ENCODE data around the gene SREBF2.

Gene SREBF2

DNA sequence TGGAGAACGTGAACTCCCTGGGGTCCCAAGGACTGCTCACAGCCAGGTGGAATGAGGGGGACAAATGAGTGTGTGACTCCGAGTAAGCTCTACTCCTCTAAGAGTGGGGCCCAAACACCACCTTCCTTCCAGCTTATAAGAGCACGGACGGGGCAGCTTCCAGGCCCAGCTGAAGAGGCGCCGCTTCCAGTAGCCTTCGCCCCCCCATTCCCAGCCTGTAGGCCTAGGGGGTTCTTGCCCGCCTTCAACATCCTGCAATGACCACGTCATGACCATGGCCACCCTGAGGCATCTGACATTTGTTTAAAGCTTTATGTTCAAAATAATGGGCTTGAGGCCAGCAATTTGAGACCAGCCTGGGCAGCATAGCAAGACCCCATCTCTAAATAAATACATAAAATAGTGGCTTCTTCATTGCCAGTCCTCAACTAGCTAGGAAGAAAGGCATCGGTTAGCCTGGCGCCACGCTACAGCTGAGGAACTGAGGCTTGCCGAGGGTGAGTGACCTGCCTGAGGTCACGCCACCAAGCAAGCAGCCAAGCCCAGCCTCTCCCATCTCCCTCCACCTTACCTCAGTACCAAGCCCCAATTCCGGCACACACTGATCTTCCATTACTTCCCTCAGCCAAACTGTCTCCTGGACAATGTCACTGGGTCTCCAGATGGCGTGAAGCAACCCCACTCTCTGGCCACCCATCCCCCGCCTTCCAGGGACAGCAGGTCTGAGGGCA is 101.5 kb downstream of the SREBF2 start:
- Histone ChIP-seq H3K27me3 (ENCODE audit: control insufficient read depth, insufficient read depth, low read length) (no peaks in the 10 kb centered on the region), H3K79me2 (no peaks in the 10 kb centered on the region), H3K4me3 (ENCODE audit: low read depth, low read length) (no peak overlapping the region), H3K9ac (no peak overlapping the region), H3K9me3 (ENCODE audit: control insufficient read depth, low read length) (no peaks in the 10 kb centered on the region), H3K4me1 (no peaks in the 10 kb centered on the region), H3K36me3 (ENCODE audit: control insufficient read depth, insufficient read depth, low read length) (no peaks in the 10 kb centered on the region), H2AFZ (no peak overlapping the region), H3K27ac (no peak overlapping the region), H3K4me2 (ENCODE audit: low read length) (no peak overlapping the region)
- no peak for TF ChIP-seq CTCF (IDR thresholded peaks at IDR 0.05)

DNA sequence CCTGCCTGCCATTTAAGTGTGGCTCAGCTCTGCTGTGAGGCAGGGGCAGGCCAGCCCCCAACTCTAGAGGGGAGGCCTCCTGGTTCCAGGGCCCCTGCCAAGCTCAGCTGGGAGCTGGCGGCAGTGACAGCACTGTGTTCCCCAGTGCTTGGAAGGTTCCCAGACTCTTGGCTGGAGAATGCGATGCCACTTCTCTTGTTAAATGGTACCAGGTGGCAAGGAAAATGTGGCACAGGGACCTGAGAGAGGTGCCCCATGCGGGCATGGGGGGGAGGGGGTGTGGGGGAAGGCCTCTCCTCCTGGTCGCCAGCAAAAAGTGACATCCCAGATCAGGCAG is 102.1 kb downstream of the SREBF2 start:
- H3K27ac ChIP-seq, result no peak overlapping the region
- H3K4me3 ChIP-seq (ENCODE audit: low read depth, low read length), result no peak overlapping the region
- no peak overlapping the region for H3K9ac ChIP-seq
- no peak for TF ChIP-seq CTCF (IDR thresholded peaks at IDR 0.05)
- H2AFZ ChIP-seq, result no peak overlapping the region
- no peak overlapping the region for H3K4me2 ChIP-seq (ENCODE audit: low read length)
- H3K4me1 ChIP-seq, result no peaks in the 10 kb centered on the region
- no peaks in the 10 kb centered on the region for H3K79me2 ChIP-seq
- no peaks in the 10 kb centered on the region for H3K27me3 ChIP-seq (ENCODE audit: control insufficient read depth, insufficient read depth, low read length)
- no peaks in the 10 kb centered on the region for H3K36me3 ChIP-seq (ENCODE audit: control insufficient read depth, insufficient read depth, low read length)
- H3K9me3 ChIP-seq (ENCODE audit: control insufficient read depth, low read length), result no peaks in the 10 kb centered on the region

- Histone ChIP-seq H3K27ac (no peak overlapping the region), H3K4me2 (ENCODE audit: low read length) (no peak overlapping the region), H3K9ac (no peak overlapping the region), H3K4me1 (no peaks in the 10 kb centered on the region), H3K79me2 (no peaks in the 10 kb centered on the region), H3K27me3 (ENCODE audit: control insufficient read depth, insufficient read depth, low read length) (no peaks in the 10 kb centered on the region), H3K4me3 (ENCODE audit: low read depth, low read length) (no peak overlapping the region), H2AFZ (no peak overlapping the region), H3K36me3 (ENCODE audit: control insufficient read depth, insufficient read depth, low read length) (no peaks in the 10 kb centered on the region), H3K9me3 (ENCODE audit: control insufficient read depth, low read length) (no peaks in the 10 kb centered on the region)
- TF ChIP-seq CTCF (IDR thresholded peaks at IDR 0.05), result no peak
Measured at GRCh38 chr22:41935509-41935908, 102.6 kb downstream of the SREBF2 start.

DNA sequence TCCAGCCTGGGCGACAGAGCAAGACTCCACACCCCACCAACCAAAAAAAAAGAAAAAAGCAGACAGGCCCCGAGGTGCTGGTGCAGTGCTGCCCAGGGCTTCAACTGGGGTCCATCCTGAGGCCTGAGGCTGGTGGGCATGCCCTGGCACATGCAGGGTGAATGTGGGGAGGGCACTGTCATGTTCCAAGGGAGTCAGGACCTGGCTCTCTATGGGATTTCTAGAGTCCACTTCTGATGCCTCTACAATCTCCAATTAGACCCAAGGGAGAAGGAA is 103.9 kb downstream of the SREBF2 start:
- no peak for TF ChIP-seq CTCF (IDR thresholded peaks at IDR 0.05)
- Histone ChIP-seq H3K36me3 (ENCODE audit: control insufficient read depth, insufficient read depth, low read length) (no peaks in the 10 kb centered on the region), H3K9me3 (ENCODE audit: control insufficient read depth, low read length) (no peaks in the 10 kb centered on the region), H3K4me1 (no peaks in the 10 kb centered on the region), H3K9ac (no peak overlapping the region), H3K79me2 (no peaks in the 10 kb centered on the region), H3K4me3 (ENCODE audit: low read depth, low read length) (no peak overlapping the region), H3K4me2 (ENCODE audit: low read length) (no peak overlapping the region), H3K27ac (no peak overlapping the region), H3K27me3 (ENCODE audit: control insufficient read depth, insufficient read depth, low read length) (no peaks in the 10 kb centered on the region), H2AFZ (no peak overlapping the region)

All from parathyroid adenoma (tissue), 2 donors.